Panc1 (cell line): Measurements from ENCODE around the gene DYNLRB1. TPM values are rescaled to one million over a fixed set of nuclear protein-coding genes. Genes with fewer than 3 reads are reported as not detected.
A peak's percentile ranks its signal among the peaks of the same experiment; 100 is the strongest.

Experiments
- ATAC-seq: fragments of 200-7000 bp; cut with Tn5 transposase; 2 replicates; pipeline ENCODE4 v1.9.1; 2020; ENCODE audit warnings: mild to moderate bottlenecking, moderate library complexity
- BruUV-seq: library from RNA; stranded (reverse); fragments of 400-500 nt; replicated peaks from 2 replicates; lab custom pipeline; 2021; lab: Mats Ljungman, UMichigan
- CTCF ChIA-PET: fragments of 300-600 bp; sonication (Branson Sonifier 250); formaldehyde crosslinking; loops from one replicate; lab custom pipeline; 2022; ENCODE audit warnings: antibody characterized with exemption; lab: Charles Lee
- POLR2A ChIA-PET: fragments of 300-600 bp; sonication (Branson Sonifier 250); formaldehyde crosslinking; loops from one replicate; lab custom pipeline; 2022; ENCODE audit warnings: antibody characterized with exemption; lab: Charles Lee
- DNase-seq: peaks from one replicate; pipeline ENCODE4 v3.0.0-alpha.2; 2010; ENCODE audit warnings: low read depth, low spot score
- H3K27ac ChIP-seq: 2 replicates; pipeline ENCODE4 v1.5.1; 2011; ENCODE audit warnings: mild to moderate bottlenecking, low read length, inconsistent platforms
- H3K27me3 ChIP-seq: fragments of 200-500 bp; sonication (Bioruptor generic); 2 replicates; pipeline ENCODE4 v1.6.0; 2014; ENCODE audit warnings: low read length, inconsistent platforms; ENCODE audit not compliant: control insufficient read depth, insufficient read depth
- H3K36me3 ChIP-seq: fragments of 200-500 bp; sonication (Bioruptor generic); 2 replicates; pipeline ENCODE4 v1.5.1; 2014; ENCODE audit warnings: inconsistent platforms, mild to moderate bottlenecking, low read length, moderate library complexity; ENCODE audit not compliant: control insufficient read depth, insufficient read depth
- H3K4me1 ChIP-seq: 2 replicates; pipeline ENCODE4 v1.5.1; 2011; ENCODE audit warnings: inconsistent platforms, mild to moderate bottlenecking, low read length, moderate library complexity; ENCODE audit not compliant: control insufficient read depth, insufficient read depth
- H3K4me3 ChIP-seq, 2 experiments: 2 replicates each; pipeline ENCODE4 v1.5.1; 2011 to 2012; ENCODE audit warnings: low read depth in 2 of 2, low read length in 2 of 2, mild to moderate bottlenecking in 2 of 2, inconsistent platforms in 1 of 2, moderate library complexity in 1 of 2
- H3K9me3 ChIP-seq: fragments of 200-500 bp; sonication (Bioruptor generic); 2 replicates; pipeline ENCODE4 v1.5.1; 2014; ENCODE audit warnings: low read depth, mild to moderate bottlenecking, inconsistent platforms, low read length, moderate library complexity; ENCODE audit not compliant: control insufficient read depth, insufficient read depth
- CTCF ChIP-seq: fragments of 450-650 bp; IDR thresholded peaks from 2 replicates; pipeline ENCODE4 v1.5.1; 2017; ENCODE audit warnings: mild to moderate bottlenecking
- POLR2AphosphoS5 ChIP-seq: IDR thresholded peaks from 2 replicates; pipeline ENCODE4 v1.6.1; 2012; ENCODE audit warnings: mild to moderate bottlenecking, low read depth, low read length, moderate library complexity
- REST ChIP-seq, 2 experiments: IDR thresholded peaks; 2 replicates each; pipeline ENCODE4 v1.6.1; 2011 to 2012; ENCODE audit warnings: low read depth in 2 of 2, control low read depth in 1 of 2, low read length in 1 of 2, mild to moderate bottlenecking in 1 of 2, moderate library complexity in 1 of 2; ENCODE audit not compliant: insufficient read depth in 1 of 2
- SIN3A ChIP-seq: IDR thresholded peaks from 2 replicates; pipeline ENCODE4 v1.6.1; 2012; ENCODE audit warnings: low read depth, mild to moderate bottlenecking, low read length, moderate library complexity, borderline replicate concordance; ENCODE audit not compliant: insufficient read depth
- TCF7L2 ChIP-seq: IDR thresholded peaks from 2 replicates; pipeline ENCODE4 v1.6.1; 2011; ENCODE audit warnings: mild to moderate bottlenecking, low read depth, low read length, inconsistent platforms
- in situ Hi-C: cut with HindIII; loops from 2 replicates; pipeline ENCODE4 v1.10.0; 2016; ENCODE audit warnings: low sequenced_read_pairs, low pct_unique_long_range_greater_than_20kb
- intact Hi-C: fragments of 100-400 bp; cut with micrococcal nuclease; formaldehyde crosslinking; loops from one replicate; pipeline ENCODE4 v1.10.0; 2022; ENCODE audit not compliant: unreplicated experiment
- total RNA-seq: library from RNA; stranded (reverse); gene quantifications from one replicate; pipeline ENCODE4 v1.2.1, GENCODE V29; 2021; ENCODE audit not compliant: unreplicated experiment

Gene DYNLRB1
- total RNA-seq, 1 experiment from 2014 or later: 155 TPM

DNA sequence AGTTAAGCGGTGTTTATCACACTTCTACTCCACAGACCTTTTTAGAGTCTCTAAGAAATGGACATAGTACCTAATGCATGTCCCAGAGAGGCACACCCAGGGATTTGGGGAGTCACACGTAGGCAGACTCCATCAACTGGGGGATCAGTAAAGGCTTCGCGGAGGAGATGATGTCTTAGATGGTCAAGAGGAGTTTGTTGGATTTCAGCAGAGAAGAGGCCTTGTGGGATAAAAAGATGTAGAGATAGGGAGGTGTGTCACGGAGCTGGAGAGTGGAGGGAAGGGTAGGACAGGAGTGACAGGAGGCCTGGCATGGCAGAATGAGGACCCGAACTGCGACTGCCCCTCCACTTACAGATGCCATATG lies 9.1 kb downstream of the DYNLRB1 start:
- peak overlapping the region; percentile 79 for H3K27ac ChIP-seq
- peaks cover 12% of the 10 kb centered on the region; the same call in 1 of the 2 replicates for H3K36me3 ChIP-seq
- peaks cover 49% of the 10 kb centered on the region for H3K4me1 ChIP-seq
- intact Hi-C loops: no loop called here
- in situ Hi-C loops: no loop called here
- ChIA-PET POLR2A (no interaction called here), CTCF (no interaction called here)
- H3K9me3 ChIP-seq: no peaks in the 10 kb centered on the region
- TF ChIP-seq TCF7L2 (no peak), REST (IDR thresholded peaks at IDR 0.05; ENCODE audit: insufficient read depth in 1 of 2, low read depth in 2 of 2, low read length in 1 of 2) (no peak), POLR2AphosphoS5 (no peak), CTCF (no peak), SIN3A (no peak)
- no TSS peak for BruUV-seq
- H3K4me3 ChIP-seq: peak overlapping the region in 1 of 2 experiments; percentile 39; a peak in 2 of 4 replicates
- H3K27me3 ChIP-seq: no peaks in the 10 kb centered on the region
- DNase-seq (no peak), ATAC-seq (peak; percentile 19)

DNA sequence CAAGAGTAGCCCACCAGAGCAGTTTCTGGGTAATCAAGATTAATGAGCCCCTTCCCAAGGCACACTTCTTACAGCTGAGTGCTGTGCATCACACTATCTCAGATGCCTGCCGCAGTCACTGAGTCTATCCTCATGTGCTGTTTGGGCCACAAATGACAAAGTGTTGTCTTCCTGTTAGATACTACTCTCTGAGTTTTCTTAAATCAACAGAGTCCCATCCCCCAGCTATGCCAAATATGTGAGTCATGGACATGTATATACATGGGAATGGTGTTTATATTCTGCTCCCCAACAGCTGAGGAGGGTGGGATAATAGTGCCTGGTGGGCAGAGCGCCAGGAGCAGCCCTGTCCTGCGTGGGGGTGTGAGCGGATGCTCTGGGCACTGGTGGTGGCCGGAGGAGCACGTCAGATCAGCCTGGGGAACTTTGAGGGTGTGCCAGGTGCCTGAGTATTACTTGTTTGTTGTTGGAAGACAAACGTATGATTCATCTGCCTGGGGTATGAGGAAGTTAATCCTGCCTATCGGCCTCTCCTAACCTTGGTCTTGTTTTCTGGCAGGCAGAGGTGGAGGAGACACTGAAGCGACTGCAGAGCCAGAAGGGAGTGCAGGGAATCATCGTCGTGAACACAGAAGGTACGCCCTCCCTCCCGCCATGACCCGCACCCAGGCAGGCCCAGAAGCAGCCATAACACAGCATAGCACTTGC lies 9.6 kb downstream of the DYNLRB1 start:
- BruUV-seq: no TSS peak
- TF ChIP-seq TCF7L2 (peak; percentile 86), REST (IDR thresholded peaks at IDR 0.05; ENCODE audit: insufficient read depth in 1 of 2, low read depth in 2 of 2, low read length in 1 of 2) (no peak; a peak in 1 of 4 replicates), POLR2AphosphoS5 (peak; percentile 53), SIN3A (0 out of 2 replicates have a peak, but pooled peaks have one; percentile 31)
- in situ Hi-C loops: no loop called here
- Histone ChIP-seq H3K27me3 (no peaks in the 10 kb centered on the region), H3K27ac (peak overlapping the region; percentile 79), H3K4me1 (peaks cover 49% of the 10 kb centered on the region), H3K4me3 (peak overlapping the region in 1 of 2 experiments; percentile 39; a peak in 2 of 4 replicates), H3K9me3 (no peaks in the 10 kb centered on the region), H3K36me3 (peaks cover 12% of the 10 kb centered on the region; the same call in 1 of the 2 replicates)
- ATAC-seq (peak; percentile 94), DNase-seq (peak; percentile 99)
- POLR2A ChIA-PET: no interaction called here
- intact Hi-C loops: no loop called here
- CTCF ChIA-PET: interaction anchor here (0.7 kb wide), 1 partner anchor 177 kb away, joined by 4 read pairs; no protein-coding TSS in a partner anchor
